ENCODE measurements around the gene LCE5A. TPM values are rescaled to one million over a fixed set of nuclear protein-coding genes. Genes with fewer than 3 reads are reported as not detected.

The LCE5A gene
- not detected in 2 replicates for total RNA-seq (2011; cell fraction: chromatin; rRNA removed; ENCODE audit: low replicate concordance)
- not detected in 2 replicates for total RNA-seq (2011; cell fraction: nucleolus; rRNA removed)
- not detected in 2 replicates for total RNA-seq (2011; cell fraction: nucleoplasm; rRNA removed)
- total RNA-seq (2014; rRNA removed) (not detected in 2 replicates), total RNA-seq (2014; rRNA removed; fragmentation: Illumina TruSeq; extraction: Trizol) (not detected in 2 replicates), total RNA-seq (2015; rRNA removed; fragmentation: Illumina TruSeq; extraction: Trizol) (not detected in 2 replicates), total RNA-seq (2021) (not detected in 2 replicates), polyA plus RNA-seq (2011; rRNA removed) (not detected in 2 replicates), polyA plus RNA-seq (2014; fragmentation: Illumina TruSeq; extraction: Trizol) (not detected in 2 replicates), polyA plus RNA-seq (2014; fragmentation: Nextera tagmentation; extraction: Ambion mirVana) (not detected), polyA plus RNA-seq (2014; rRNA removed) (not detected in 2 replicates), polyA minus RNA-seq (2011; rRNA and poly(A)+ RNA removed) (not detected in 2 replicates), Bru-seq, nascent RNA (not detected), BruChase-seq, experiment 1, labeled RNA remaining after a 2-hour chase (not detected), BruChase-seq, experiment 2, labeled RNA remaining after a 6-hour chase (not detected)
- polyA plus RNA-seq (2011; cell fraction: cytosol; rRNA removed) = not detected in 2 replicates
- polyA plus RNA-seq (2011; cell fraction: nucleus; rRNA removed) = not detected in 2 replicates
- polyA plus RNA-seq (2012) = not detected in 2 replicates
- not detected in 2 replicates for polyA minus RNA-seq (2011; cell fraction: cytosol; rRNA and poly(A)+ RNA removed)
- polyA minus RNA-seq (2011; cell fraction: nucleus; rRNA and poly(A)+ RNA removed) = not detected in 2 replicates
- long read RNA-seq, experiment 1 = 0 reads
- long read RNA-seq, experiment 2 = 0 reads
- long read RNA-seq, experiment 3 = 0 reads

GRCh38 chr1:152510503-152510902, at the start of gene LCE5A:
Gene LCE5A (plus strand): TSS chr1:152510803. CDS start chr1:152511535, 732 bp downstream.
- ATAC-seq = no peak
- Histone ChIP-seq H3K36me3 (ENCODE audit: control insufficient read depth, insufficient read depth, low read length) (no peaks in the 10 kb centered on the region), H3K4me3 (no peak within 1 kb of the TSS), H4K20me1 (replicated peaks; ENCODE audit: control insufficient read depth, insufficient read depth, low read length) (no peaks in the 10 kb centered on the region), H3K9ac (ENCODE audit: insufficient read depth in 1 of 2, low read depth in 2 of 2, low read length in 2 of 2) (no peak within 1 kb of the TSS; a peak in 1 of 4 replicates), H3K4me1 (replicated peaks in 1 of 2; ENCODE audit: control insufficient read depth in 2 of 2, insufficient read depth in 2 of 2, low read length in 2 of 2) (peaks cover 0 to 5% of the 10 kb centered on the region in 2 experiments; a peak in 1 of 5 replicates), H3K9me1 (ENCODE audit: control insufficient read depth, insufficient read depth, low read length) (no peaks in the 10 kb centered on the region), H3K27me3 (ENCODE audit: control insufficient read depth in 2 of 2, insufficient read depth in 2 of 2, low read length in 2 of 2) (peaks cover 6 to 14% of the 10 kb centered on the region in 2 experiments; a peak in 3 of 5 replicates), H3K79me2 (ENCODE audit: control insufficient read depth, insufficient read depth, low read length) (no peaks in the 10 kb centered on the region), H3K27ac (ENCODE audit: extremely low read depth, low read depth, low read length) (no peak within 1 kb of the TSS), H3K9me3 (replicated peaks; ENCODE audit: control insufficient read depth, insufficient read depth, low read depth, low read length) (no peaks in the 10 kb centered on the region), H2AFZ (ENCODE audit: low read depth, low read length) (no peak within 1 kb of the TSS), H3K4me2 (ENCODE audit: insufficient read depth, low read length) (no peak within 1 kb of the TSS)
- DNase-seq (ENCODE audit: extremely low read depth in 1 of 4, low spot score in 3 of 4) = no peak
- ChIA-PET CTCF (ENCODE audit: low intra/inter-chr PET ratio) (no interaction called here), POLR2A (no interaction called here)
- no TSS peak for BruUV-seq (replicated peaks)
- no peak for TF ChIP-seq FOXJ3 (CRISPR knock-in tag; IDR thresholded peaks at IDR 0.05)
- TF ChIP-seq GTF3C2 (IDR thresholded peaks at IDR 0.05; ENCODE audit: borderline replicate concordance, extremely low read depth, insufficient read length) = no peak
- TF ChIP-seq ZNF197 (CRISPR knock-in tag; IDR thresholded peaks at IDR 0.05; ENCODE audit: low read depth) = no peak
- no peak for TF ChIP-seq POLR2H (tag; IDR thresholded peaks at IDR 0.05; ENCODE audit: low read depth)
- TF ChIP-seq CREB1 (IDR thresholded peaks at IDR 0.05) = no peak
- TF ChIP-seq CREB1 (CRISPR knock-in tag; IDR thresholded peaks at IDR 0.05) = no peak
- TF ChIP-seq ZNF609 (CRISPR knock-in tag; IDR thresholded peaks at IDR 0.05; ENCODE audit: borderline replicate concordance) = no peak
- TF ChIP-seq HDAC6 (IDR thresholded peaks at IDR 0.05; ENCODE audit: low read depth, low read length) = no peak
- no peak for TF ChIP-seq ILF3 (IDR thresholded peaks at IDR 0.05; ENCODE audit: borderline replicate concordance)
- FAIRE-seq = no peak
- in situ Hi-C loops (cut with MboI) = no loop called here
- 2% methylated on average over 3 of the region's 3 CpGs for WGBS (ENCODE audit: insufficient coverage, low coverage, missing lambda C conversion rate)
- intact Hi-C loops (cut with micrococcal nuclease) = no loop called here
